KMS-11 (cell line): ENCODE measurements around the gene PDE1A.

Experiments
- H2AFZ ChIP-seq: fragments of 200-600 bp; sonication (generic); 2 replicates; pipeline ENCODE4 v1.6.1; 2016; ENCODE audit warnings: antibody characterized with exemption, mixed run types, low read depth
- H3K27ac ChIP-seq: fragments of 200-600 bp; sonication (generic); 2 replicates; pipeline ENCODE4 v1.6.1; 2016; ENCODE audit warnings: mild to moderate bottlenecking, mixed run types
- H3K27me3 ChIP-seq: fragments of 200-600 bp; sonication (generic); 2 replicates; pipeline ENCODE4 v1.6.1; 2017; ENCODE audit warnings: mild to moderate bottlenecking, low read depth, mixed run types, moderate library complexity; ENCODE audit not compliant: insufficient read depth
- H3K36me3 ChIP-seq: fragments of 200-600 bp; sonication (generic); 2 replicates; pipeline ENCODE4 v1.6.1; 2017; ENCODE audit warnings: mild to moderate bottlenecking, mixed run types; ENCODE audit not compliant: insufficient read depth
- H3K4me1 ChIP-seq: fragments of 200-600 bp; sonication (generic); 2 replicates; pipeline ENCODE4 v1.6.1; 2016; ENCODE audit warnings: mild to moderate bottlenecking, low read depth, mixed run types; ENCODE audit not compliant: poor library complexity, severe bottlenecking
- H3K4me2 ChIP-seq: fragments of 200-600 bp; sonication (generic); 2 replicates; pipeline ENCODE4 v1.7.0; 2016; ENCODE audit warnings: mild to moderate bottlenecking, mixed run types
- H3K4me3 ChIP-seq: fragments of 200-600 bp; sonication (generic); IDR thresholded peaks from 2 replicates; pipeline ENCODE4 v1.6.1; 2017; ENCODE audit warnings: low read depth, low read length, mixed read lengths; ENCODE audit not compliant: insufficient read depth
- H3K79me2 ChIP-seq: fragments of 200-600 bp; sonication (generic); 2 replicates; pipeline ENCODE4 v1.6.1; 2016; ENCODE audit warnings: low read depth, mixed run types; ENCODE audit not compliant: insufficient read depth
- H3K9ac ChIP-seq: fragments of 200-600 bp; sonication (generic); 2 replicates; pipeline ENCODE4 v1.6.1; 2016; ENCODE audit warnings: mild to moderate bottlenecking, mixed run types
- H4K20me1 ChIP-seq: fragments of 200-600 bp; sonication (generic); 2 replicates; pipeline ENCODE4 v1.6.1; 2016; ENCODE audit warnings: mild to moderate bottlenecking, mixed run types; ENCODE audit not compliant: insufficient read depth
- TF ChIP-seq, protein P1 (sequence below): fragments of 200-600 bp; sonication (generic); conservative IDR thresholded peaks from 2 replicates; pipeline ENCODE4 v1.6.1; 2017; ENCODE audit warnings: low read depth, mild to moderate bottlenecking, antibody characterized with exemption, low read length, moderate library complexity, mixed read lengths

Gene PDE1A

DNA sequence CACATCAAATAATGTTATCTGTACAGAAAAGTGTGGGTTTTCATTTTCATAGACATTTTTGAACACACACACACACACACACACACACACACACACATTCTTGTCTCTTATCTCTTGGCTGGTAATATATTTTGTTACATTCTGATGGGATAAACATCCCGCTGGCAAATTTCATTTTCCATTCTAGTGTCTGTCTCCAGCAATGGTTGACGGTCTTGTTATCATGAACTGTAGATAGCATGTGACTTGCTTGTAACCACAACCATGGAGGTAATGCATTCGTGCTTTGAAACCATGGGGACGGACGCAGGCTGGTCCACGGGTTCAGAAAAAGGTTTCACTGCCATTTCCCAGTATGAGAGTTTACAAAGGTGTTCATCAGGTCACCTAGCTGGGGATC is 284.8 kb downstream of the PDE1A start:
- no peaks in the 10 kb centered on the region for H3K36me3 ChIP-seq
- H4K20me1 ChIP-seq: no peaks in the 10 kb centered on the region
- H3K27ac ChIP-seq: no peak overlapping the region
- H3K4me3 ChIP-seq: no peak overlapping the region
- H2AFZ ChIP-seq: no peak overlapping the region
- no peaks in the 10 kb centered on the region for H3K27me3 ChIP-seq
- H3K4me2 ChIP-seq: no peak overlapping the region
- no peaks in the 10 kb centered on the region for H3K4me1 ChIP-seq
- TF ChIP-seq, protein P1, sequence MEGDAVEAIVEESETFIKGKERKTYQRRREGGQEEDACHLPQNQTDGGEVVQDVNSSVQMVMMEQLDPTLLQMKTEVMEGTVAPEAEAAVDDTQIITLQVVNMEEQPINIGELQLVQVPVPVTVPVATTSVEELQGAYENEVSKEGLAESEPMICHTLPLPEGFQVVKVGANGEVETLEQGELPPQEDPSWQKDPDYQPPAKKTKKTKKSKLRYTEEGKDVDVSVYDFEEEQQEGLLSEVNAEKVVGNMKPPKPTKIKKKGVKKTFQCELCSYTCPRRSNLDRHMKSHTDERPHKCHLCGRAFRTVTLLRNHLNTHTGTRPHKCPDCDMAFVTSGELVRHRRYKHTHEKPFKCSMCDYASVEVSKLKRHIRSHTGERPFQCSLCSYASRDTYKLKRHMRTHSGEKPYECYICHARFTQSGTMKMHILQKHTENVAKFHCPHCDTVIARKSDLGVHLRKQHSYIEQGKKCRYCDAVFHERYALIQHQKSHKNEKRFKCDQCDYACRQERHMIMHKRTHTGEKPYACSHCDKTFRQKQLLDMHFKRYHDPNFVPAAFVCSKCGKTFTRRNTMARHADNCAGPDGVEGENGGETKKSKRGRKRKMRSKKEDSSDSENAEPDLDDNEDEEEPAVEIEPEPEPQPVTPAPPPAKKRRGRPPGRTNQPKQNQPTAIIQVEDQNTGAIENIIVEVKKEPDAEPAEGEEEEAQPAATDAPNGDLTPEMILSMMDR: no peak
- no peak overlapping the region for H3K9ac ChIP-seq
- H3K79me2 ChIP-seq: no peaks in the 10 kb centered on the region

DNA sequence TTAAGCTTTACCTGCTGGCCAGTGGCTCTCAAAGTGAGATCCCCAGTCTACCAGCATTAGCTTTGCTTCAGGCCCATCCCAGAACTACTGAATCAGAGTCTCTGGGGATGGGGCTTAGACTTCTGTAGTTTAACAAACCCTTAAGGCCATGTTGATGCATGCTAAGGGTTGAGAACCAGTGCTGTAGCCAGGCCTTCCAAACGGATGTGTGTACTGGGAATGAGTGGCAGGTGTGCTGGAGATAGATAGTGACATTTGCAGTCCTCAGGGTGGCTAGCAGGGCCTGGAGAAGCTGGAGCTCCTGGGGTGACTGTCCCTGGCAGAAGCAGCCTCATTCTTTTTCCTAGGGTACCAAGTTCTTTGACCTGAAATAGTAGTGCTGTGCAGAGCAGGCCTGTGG is 292.6 kb downstream of the PDE1A start:
- Histone ChIP-seq H3K27me3 (no peaks in the 10 kb centered on the region), H4K20me1 (no peaks in the 10 kb centered on the region), H3K79me2 (no peaks in the 10 kb centered on the region), H3K4me2 (no peak overlapping the region), H3K4me1 (no peaks in the 10 kb centered on the region), H3K27ac (no peak overlapping the region), H3K9ac (no peak overlapping the region), H3K36me3 (no peaks in the 10 kb centered on the region), H3K4me3 (no peak overlapping the region), H2AFZ (no peak overlapping the region)
- TF ChIP-seq, protein P1: no peak

DNA sequence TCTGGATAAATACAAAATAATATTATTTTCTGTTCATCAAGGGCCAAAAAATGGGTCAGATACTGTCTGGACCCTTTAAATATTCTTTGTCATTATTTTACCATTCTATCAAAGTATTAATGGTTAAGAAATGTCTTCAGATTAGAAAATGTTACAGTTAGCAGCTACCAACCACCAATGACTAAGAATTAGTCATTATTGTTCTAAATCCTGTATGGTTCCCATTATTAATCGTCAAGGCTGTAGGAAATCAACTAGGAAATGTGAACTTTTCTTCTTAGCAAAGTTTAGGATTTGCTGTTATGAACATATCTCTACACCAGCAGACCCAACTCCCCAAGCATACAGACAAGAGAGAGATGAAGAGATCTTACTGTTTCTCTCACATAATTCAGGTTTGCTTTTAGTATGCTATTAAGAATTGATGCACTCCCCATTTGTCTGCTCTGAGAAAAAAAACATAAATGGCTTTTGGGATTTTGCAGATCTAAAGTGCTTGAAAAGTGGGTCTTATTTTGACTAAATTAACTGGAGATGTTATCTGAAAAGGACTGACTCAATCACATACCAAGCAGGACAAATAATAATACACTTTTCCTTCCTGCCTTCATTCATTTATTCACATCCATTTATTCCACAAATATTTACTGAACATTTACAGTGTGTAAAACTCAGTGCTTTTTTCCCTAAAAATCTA is 293.5 kb downstream of the PDE1A start:
- TF ChIP-seq, protein P1: no peak
- Histone ChIP-seq H3K27ac (no peak overlapping the region), H3K4me1 (no peaks in the 10 kb centered on the region), H3K4me2 (no peak overlapping the region), H4K20me1 (no peaks in the 10 kb centered on the region), H2AFZ (no peak overlapping the region), H3K79me2 (no peaks in the 10 kb centered on the region), H3K36me3 (no peaks in the 10 kb centered on the region), H3K27me3 (no peaks in the 10 kb centered on the region), H3K4me3 (no peak overlapping the region), H3K9ac (no peak overlapping the region)

DNA sequence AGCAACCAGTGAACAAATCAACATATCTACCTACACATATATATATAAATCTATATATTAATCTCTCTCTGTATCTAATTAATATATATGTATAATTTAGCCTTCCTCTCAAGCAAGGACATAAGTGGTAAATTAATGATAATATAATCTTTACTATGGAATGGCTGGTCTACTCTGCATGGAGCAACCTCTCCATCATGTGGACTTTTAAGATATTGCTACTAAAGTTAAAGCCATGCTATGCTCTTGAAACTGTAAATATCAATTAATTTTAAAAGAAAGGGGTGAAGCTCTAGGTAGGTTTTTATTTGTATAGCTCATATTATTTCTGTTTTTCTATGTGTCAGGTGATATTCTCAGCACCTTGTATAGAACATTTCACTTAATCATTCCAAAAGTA is 294.2 kb downstream of the PDE1A start:
- Histone ChIP-seq H3K4me1 (no peaks in the 10 kb centered on the region), H3K4me2 (no peak overlapping the region)

More for the DNA sequence above, 294.2 kb downstream of the PDE1A start:
- Histone ChIP-seq H4K20me1 (no peaks in the 10 kb centered on the region), H3K27ac (no peak overlapping the region), H3K4me3 (no peak overlapping the region), H3K27me3 (no peaks in the 10 kb centered on the region), H2AFZ (no peak overlapping the region), H3K79me2 (no peaks in the 10 kb centered on the region), H3K9ac (no peak overlapping the region), H3K36me3 (no peaks in the 10 kb centered on the region)
- TF ChIP-seq, protein P1: no peak
